CD4-positive, alpha-beta T cell treated with Interleukin-12 subunit alpha and Interleukin-12 subunit beta, for 1 hour (primary cell): ENCODE measurements around the gene GAD1.

Experiments
- DNase-seq: peaks from one replicate; pipeline ENCODE4 v3.0.0-alpha.2; 2020

GAD1 gene

DNA sequence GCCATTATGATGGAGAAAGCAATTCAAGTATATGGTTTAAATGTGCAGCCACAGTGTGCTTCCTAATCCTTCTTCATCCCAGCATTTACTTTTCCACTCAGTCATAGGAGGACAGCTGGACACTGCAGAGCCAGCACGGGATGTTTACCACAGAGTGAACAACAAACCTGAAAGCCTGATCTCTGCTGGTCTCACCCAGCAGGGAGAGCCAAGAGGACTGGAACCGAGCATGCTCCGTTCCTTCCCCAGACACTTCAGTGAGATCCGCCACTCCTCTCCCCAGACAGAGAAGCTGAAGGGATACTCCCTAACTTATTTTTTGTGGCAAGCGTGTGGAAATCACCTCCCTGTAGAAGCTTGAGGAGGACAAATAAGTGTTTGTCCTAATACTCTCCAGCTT is 89.2 kb downstream of the GAD1 start:
- no peak for DNase-seq
